Left hindlimb (tissue), 1 donor: ENCODE measurements around the gene RREB1.
A peak's percentile ranks its signal among the peaks of the same experiment; 100 is the strongest.
"Not testable (repeated sequence)": the region's sequence is repeated elsewhere in the genome, so short reads cannot be mapped to it uniquely, and the experiment has no call there.

Experiments used
- DNase-seq: peaks from one replicate; pipeline ENCODE4 v3.0.0-alpha.2; 2018

RREB1 gene

GRCh38 chr6:7249946-7250643, 142.3 kb downstream of the RREB1 start:
- no peak for DNase-seq

- no peak for DNase-seq
Observed at GRCh38 chr6:7250812-7251211, 143.1 kb downstream of the RREB1 start.

GRCh38 chr6:7251646-7252260, 144.0 kb downstream of the RREB1 start:
- DNase-seq: no peak

- no peak for DNase-seq
Observed at GRCh38 chr6:7252390-7252789, 144.6 kb downstream of the RREB1 start.

- peak; percentile 73 for DNase-seq
Observed at GRCh38 chr6:7254980-7255835, 147.4 kb downstream of the RREB1 start.

- DNase-seq: no peak
Observed at GRCh38 chr6:7255918-7256317, 148.2 kb downstream of the RREB1 start.

- DNase-seq: no peak
Observed at GRCh38 chr6:7256785-7257184, 149.0 kb downstream of the RREB1 start.

GRCh38 chr6:7257521-7258230, 149.9 kb downstream of the RREB1 start:
- no peak for DNase-seq

- no peak for DNase-seq
Observed at GRCh38 chr6:7258231-7258763, 150.5 kb downstream of the RREB1 start.

GRCh38 chr6:7260291-7261031, 152.7 kb downstream of the RREB1 start:
- DNase-seq: no peak

GRCh38 chr6:7261032-7261841, 153.5 kb downstream of the RREB1 start:
- DNase-seq: peak; percentile 90

- DNase-seq: no peak
Observed at GRCh38 chr6:7261852-7262461, 154.2 kb downstream of the RREB1 start.

GRCh38 chr6:7262746-7263518, 155.2 kb downstream of the RREB1 start:
- no peak for DNase-seq

- not testable (repeated sequence) for DNase-seq
Observed at GRCh38 chr6:7263519-7263805, 155.7 kb downstream of the RREB1 start.

GRCh38 chr6:7264041-7264440, 156.3 kb downstream of the RREB1 start:
- no peak for DNase-seq

GRCh38 chr6:7264686-7265384, 157.1 kb downstream of the RREB1 start:
- DNase-seq: no peak

GRCh38 chr6:7265385-7265726, 157.6 kb downstream of the RREB1 start:
- not testable (repeated sequence) for DNase-seq

- no peak for DNase-seq
Observed at GRCh38 chr6:7267071-7267465, 159.3 kb downstream of the RREB1 start.

- no peak for DNase-seq
Observed at GRCh38 chr6:7267466-7268091, 159.8 kb downstream of the RREB1 start.
